ENCODE results near the gene SH2B2.

The SH2B2 gene

GRCh38 chr7:102253973-102254370, 32.7 kb upstream of the SH2B2 start:
- no peaks in the 10 kb centered on the region for H3K9me3 ChIP-seq (ENCODE audit: control insufficient read depth, insufficient read depth, low read length)
- peaks cover 12% of the 10 kb centered on the region for H3K36me3 ChIP-seq (ENCODE audit: control insufficient read depth, insufficient read depth, low read length)
- 0 out of 2 replicates have a peak, but pooled peaks cover 2% of the 10 kb centered on the region for H3K4me1 ChIP-seq (ENCODE audit: control insufficient read depth, insufficient read depth, low read length)
- H3K9ac ChIP-seq (ENCODE audit: low read depth, low read length): no peak overlapping the region
- H3K27me3 ChIP-seq (ENCODE audit: control insufficient read depth, insufficient read depth, low read length): no peaks in the 10 kb centered on the region
- no peak overlapping the region for H3K27ac ChIP-seq (ENCODE audit: low read depth, low read length)
- no peak overlapping the region for H3K4me3 ChIP-seq (ENCODE audit: low read depth, low read length)

GRCh38 chr7:102254521-102254920, 32.1 kb upstream of the SH2B2 start:
- Histone ChIP-seq H3K4me1 (ENCODE audit: control insufficient read depth, insufficient read depth, low read length) (0 out of 2 replicates have a peak, but pooled peaks cover 2% of the 10 kb centered on the region), H3K27ac (ENCODE audit: low read depth, low read length) (no peak overlapping the region), H3K9me3 (ENCODE audit: control insufficient read depth, insufficient read depth, low read length) (no peaks in the 10 kb centered on the region), H3K36me3 (ENCODE audit: control insufficient read depth, insufficient read depth, low read length) (peaks cover 8% of the 10 kb centered on the region), H3K4me3 (ENCODE audit: low read depth, low read length) (no peak overlapping the region), H3K9ac (ENCODE audit: low read depth, low read length) (no peak overlapping the region), H3K27me3 (ENCODE audit: control insufficient read depth, insufficient read depth, low read length) (no peaks in the 10 kb centered on the region)

- Histone ChIP-seq H3K27ac (ENCODE audit: low read depth, low read length) (no peak overlapping the region), H3K27me3 (ENCODE audit: control insufficient read depth, insufficient read depth, low read length) (no peaks in the 10 kb centered on the region), H3K4me3 (ENCODE audit: low read depth, low read length) (no peak overlapping the region), H3K9ac (ENCODE audit: low read depth, low read length) (no peak overlapping the region), H3K36me3 (ENCODE audit: control insufficient read depth, insufficient read depth, low read length) (no peaks in the 10 kb centered on the region), H3K9me3 (ENCODE audit: control insufficient read depth, insufficient read depth, low read length) (no peaks in the 10 kb centered on the region), H3K4me1 (ENCODE audit: control insufficient read depth, insufficient read depth, low read length) (0 out of 2 replicates have a peak, but pooled peaks cover 2% of the 10 kb centered on the region)
These were observed 31.2 kb upstream of the SH2B2 start for GRCh38 chr7:102255501-102255900.

GRCh38 chr7:102255916-102256315, 30.8 kb upstream of the SH2B2 start:
- Histone ChIP-seq H3K4me1 (ENCODE audit: control insufficient read depth, insufficient read depth, low read length) (0 out of 2 replicates have a peak, but pooled peaks cover 2% of the 10 kb centered on the region), H3K36me3 (ENCODE audit: control insufficient read depth, insufficient read depth, low read length) (no peaks in the 10 kb centered on the region), H3K4me3 (ENCODE audit: low read depth, low read length) (no peak overlapping the region), H3K27ac (ENCODE audit: low read depth, low read length) (no peak overlapping the region), H3K9me3 (ENCODE audit: control insufficient read depth, insufficient read depth, low read length) (no peaks in the 10 kb centered on the region), H3K27me3 (ENCODE audit: control insufficient read depth, insufficient read depth, low read length) (no peaks in the 10 kb centered on the region), H3K9ac (ENCODE audit: low read depth, low read length) (no peak overlapping the region)

- no peak overlapping the region for H3K27ac ChIP-seq (ENCODE audit: low read depth, low read length)
- no peaks in the 10 kb centered on the region for H3K27me3 ChIP-seq (ENCODE audit: control insufficient read depth, insufficient read depth, low read length)
- H3K4me3 ChIP-seq (ENCODE audit: low read depth, low read length): no peak overlapping the region
- no peaks in the 10 kb centered on the region for H3K9me3 ChIP-seq (ENCODE audit: control insufficient read depth, insufficient read depth, low read length)
- no peaks in the 10 kb centered on the region for H3K4me1 ChIP-seq (ENCODE audit: control insufficient read depth, insufficient read depth, low read length)
- no peaks in the 10 kb centered on the region for H3K36me3 ChIP-seq (ENCODE audit: control insufficient read depth, insufficient read depth, low read length)
- no peak overlapping the region for H3K9ac ChIP-seq (ENCODE audit: low read depth, low read length)
These were observed 28.5 kb upstream of the SH2B2 start for GRCh38 chr7:102258073-102258748.

- Histone ChIP-seq H3K9me3 (ENCODE audit: control insufficient read depth, insufficient read depth, low read length) (no peaks in the 10 kb centered on the region), H3K36me3 (ENCODE audit: control insufficient read depth, insufficient read depth, low read length) (no peaks in the 10 kb centered on the region), H3K9ac (ENCODE audit: low read depth, low read length) (no peak overlapping the region), H3K4me1 (ENCODE audit: control insufficient read depth, insufficient read depth, low read length) (no peaks in the 10 kb centered on the region), H3K27ac (ENCODE audit: low read depth, low read length) (no peak overlapping the region), H3K27me3 (ENCODE audit: control insufficient read depth, insufficient read depth, low read length) (no peaks in the 10 kb centered on the region), H3K4me3 (ENCODE audit: low read depth, low read length) (no peak overlapping the region)
These were observed 27.9 kb upstream of the SH2B2 start for GRCh38 chr7:102258749-102259107.

GRCh38 chr7:102260856-102261255, 25.8 kb upstream of the SH2B2 start:
- Histone ChIP-seq H3K27me3 (ENCODE audit: control insufficient read depth, insufficient read depth, low read length) (no peaks in the 10 kb centered on the region), H3K9ac (ENCODE audit: low read depth, low read length) (no peak overlapping the region), H3K36me3 (ENCODE audit: control insufficient read depth, insufficient read depth, low read length) (no peaks in the 10 kb centered on the region), H3K27ac (ENCODE audit: low read depth, low read length) (no peak overlapping the region), H3K4me3 (ENCODE audit: low read depth, low read length) (no peak overlapping the region), H3K4me1 (ENCODE audit: control insufficient read depth, insufficient read depth, low read length) (no peaks in the 10 kb centered on the region), H3K9me3 (ENCODE audit: control insufficient read depth, insufficient read depth, low read length) (no peaks in the 10 kb centered on the region)

- H3K4me3 ChIP-seq (ENCODE audit: low read depth, low read length): no peak overlapping the region
- no peaks in the 10 kb centered on the region for H3K36me3 ChIP-seq (ENCODE audit: control insufficient read depth, insufficient read depth, low read length)
- no peaks in the 10 kb centered on the region for H3K27me3 ChIP-seq (ENCODE audit: control insufficient read depth, insufficient read depth, low read length)
- no peak overlapping the region for H3K9ac ChIP-seq (ENCODE audit: low read depth, low read length)
- H3K4me1 ChIP-seq (ENCODE audit: control insufficient read depth, insufficient read depth, low read length): no peaks in the 10 kb centered on the region
- no peak overlapping the region for H3K27ac ChIP-seq (ENCODE audit: low read depth, low read length)
- no peaks in the 10 kb centered on the region for H3K9me3 ChIP-seq (ENCODE audit: control insufficient read depth, insufficient read depth, low read length)
These were observed 25.2 kb upstream of the SH2B2 start for GRCh38 chr7:102261451-102261850.

- Histone ChIP-seq H3K36me3 (ENCODE audit: control insufficient read depth, insufficient read depth, low read length) (no peaks in the 10 kb centered on the region), H3K9ac (ENCODE audit: low read depth, low read length) (no peak overlapping the region), H3K27ac (ENCODE audit: low read depth, low read length) (no peak overlapping the region), H3K9me3 (ENCODE audit: control insufficient read depth, insufficient read depth, low read length) (no peaks in the 10 kb centered on the region), H3K4me1 (ENCODE audit: control insufficient read depth, insufficient read depth, low read length) (no peaks in the 10 kb centered on the region), H3K27me3 (ENCODE audit: control insufficient read depth, insufficient read depth, low read length) (no peaks in the 10 kb centered on the region), H3K4me3 (ENCODE audit: low read depth, low read length) (no peak overlapping the region)
These were observed 24.1 kb upstream of the SH2B2 start for GRCh38 chr7:102262546-102262945.

- no peak overlapping the region for H3K4me3 ChIP-seq (ENCODE audit: low read depth, low read length)
- H3K4me1 ChIP-seq (ENCODE audit: control insufficient read depth, insufficient read depth, low read length): no peaks in the 10 kb centered on the region
- H3K36me3 ChIP-seq (ENCODE audit: control insufficient read depth, insufficient read depth, low read length): no peaks in the 10 kb centered on the region
- H3K27me3 ChIP-seq (ENCODE audit: control insufficient read depth, insufficient read depth, low read length): no peaks in the 10 kb centered on the region
- no peaks in the 10 kb centered on the region for H3K9me3 ChIP-seq (ENCODE audit: control insufficient read depth, insufficient read depth, low read length)
- H3K27ac ChIP-seq (ENCODE audit: low read depth, low read length): no peak overlapping the region
- no peak overlapping the region for H3K9ac ChIP-seq (ENCODE audit: low read depth, low read length)
These were observed 22.2 kb upstream of the SH2B2 start for GRCh38 chr7:102264367-102264891.

GRCh38 chr7:102266541-102266940, 20.1 kb upstream of the SH2B2 start:
- H3K9me3 ChIP-seq (ENCODE audit: control insufficient read depth, insufficient read depth, low read length): no peaks in the 10 kb centered on the region
- H3K27me3 ChIP-seq (ENCODE audit: control insufficient read depth, insufficient read depth, low read length): no peaks in the 10 kb centered on the region
- no peak overlapping the region for H3K4me3 ChIP-seq (ENCODE audit: low read depth, low read length)
- no peaks in the 10 kb centered on the region for H3K4me1 ChIP-seq (ENCODE audit: control insufficient read depth, insufficient read depth, low read length)
- no peak overlapping the region for H3K9ac ChIP-seq (ENCODE audit: low read depth, low read length)
- no peak overlapping the region for H3K27ac ChIP-seq (ENCODE audit: low read depth, low read length)
- no peaks in the 10 kb centered on the region for H3K36me3 ChIP-seq (ENCODE audit: control insufficient read depth, insufficient read depth, low read length)
